Ecto neural progenitor cell (in vitro differentiated cells): ENCODE data around the gene CCDC61.
A peak's percentile ranks its signal among the peaks of the same experiment; 100 is the strongest.

Source experiments
- DNase-seq: peaks from one replicate; pipeline ENCODE4 v3.0.0-alpha.2; 2018; ENCODE audit warnings: low spot score

Gene CCDC61

GRCh38 chr19:45975306-45976070 is 19.8 kb upstream of the CCDC61 start:
- DNase-seq: no peak

DNA sequence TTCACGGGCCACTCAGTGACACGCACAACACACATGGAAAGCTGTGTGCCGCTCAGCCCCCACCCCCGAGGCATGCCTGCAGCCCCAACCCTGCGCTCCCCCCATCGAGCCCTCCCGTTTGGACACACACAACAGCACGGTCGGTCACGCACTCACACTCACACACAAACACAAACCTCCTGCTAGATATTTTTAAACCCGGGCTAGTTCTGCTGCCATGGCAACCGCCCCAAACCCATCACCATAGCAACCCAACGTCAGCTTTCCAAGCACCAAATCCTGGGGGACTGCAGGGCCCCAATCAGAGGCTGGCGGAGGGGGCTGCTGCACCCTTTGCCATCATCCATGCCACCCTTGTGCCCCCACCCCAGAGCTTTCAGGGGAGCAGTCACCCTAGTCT is 19.1 kb upstream of the CCDC61 start:
- peak; percentile 66 for DNase-seq

- no peak for DNase-seq
Measured at GRCh38 chr19:45978156-45978555, 17.1 kb upstream of the CCDC61 start.

DNA sequence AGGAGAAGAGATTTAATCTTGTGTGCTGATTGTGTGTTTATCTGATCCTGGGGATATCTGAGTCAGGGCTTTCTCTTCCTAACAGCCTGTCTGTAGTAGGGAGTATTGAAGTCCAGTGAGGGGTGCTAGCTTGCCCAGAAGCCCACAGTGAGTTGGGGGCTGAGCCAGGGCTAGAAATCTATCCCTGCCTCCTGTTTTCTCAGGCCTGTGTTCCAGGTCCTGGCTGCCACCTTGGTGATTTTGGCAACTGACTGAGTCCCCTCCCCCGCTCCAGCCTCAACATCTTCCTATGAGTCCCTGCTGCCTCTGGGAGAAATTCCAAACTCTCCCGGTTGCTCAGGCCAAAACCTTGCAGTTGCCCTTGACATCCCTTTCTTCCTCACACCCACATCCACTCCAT is 13.9 kb upstream of the CCDC61 start:
- no peak for DNase-seq

DNA sequence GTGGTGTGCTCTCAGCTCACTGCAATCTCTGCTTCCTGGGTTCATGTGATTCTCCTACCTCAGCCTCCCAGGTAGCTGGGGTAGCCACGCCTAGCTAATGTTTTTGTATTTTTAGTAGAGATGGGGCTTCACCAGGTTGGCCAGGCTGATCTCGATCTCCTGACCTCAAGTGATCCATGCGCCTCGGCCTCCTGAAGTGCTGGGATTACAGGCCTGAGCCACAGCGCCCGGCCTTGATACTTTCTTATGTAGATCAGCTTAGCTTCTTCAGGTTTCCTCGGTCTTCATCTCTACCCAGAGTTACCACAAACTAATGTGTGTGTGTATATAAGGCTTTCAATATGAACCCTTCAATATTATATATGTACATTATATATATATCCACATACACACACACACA is 9.9 kb upstream of the CCDC61 start:
- no peak for DNase-seq

DNA sequence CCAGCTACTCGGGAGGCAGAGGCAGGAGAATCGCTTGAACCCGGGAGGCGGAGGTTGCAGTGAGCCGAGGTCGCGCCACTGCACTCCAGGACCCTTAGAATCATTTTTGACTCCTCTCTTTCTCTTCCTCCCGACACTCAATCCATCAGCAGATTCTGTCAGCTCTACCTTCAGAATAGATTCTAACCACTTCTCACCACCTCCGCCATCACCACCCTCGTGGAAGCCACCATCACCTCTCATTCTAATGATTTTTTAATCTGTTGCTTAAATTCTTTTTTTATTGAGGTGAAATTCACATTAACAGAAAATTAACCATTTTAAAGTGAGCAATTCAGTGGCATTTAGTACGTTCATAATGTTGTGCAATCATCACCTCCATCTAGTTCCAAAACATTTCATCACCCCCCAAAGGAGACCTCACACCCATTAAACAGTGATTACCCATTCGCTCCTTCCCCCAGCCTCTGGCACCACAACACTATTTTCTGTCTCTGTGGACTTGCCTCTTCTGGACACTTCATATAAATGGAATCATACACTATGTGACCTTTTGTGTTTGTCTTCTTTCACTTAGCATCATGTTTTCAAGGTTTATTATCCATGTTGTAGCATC is 5.0 kb upstream of the CCDC61 start:
- DNase-seq: no peak

DNA sequence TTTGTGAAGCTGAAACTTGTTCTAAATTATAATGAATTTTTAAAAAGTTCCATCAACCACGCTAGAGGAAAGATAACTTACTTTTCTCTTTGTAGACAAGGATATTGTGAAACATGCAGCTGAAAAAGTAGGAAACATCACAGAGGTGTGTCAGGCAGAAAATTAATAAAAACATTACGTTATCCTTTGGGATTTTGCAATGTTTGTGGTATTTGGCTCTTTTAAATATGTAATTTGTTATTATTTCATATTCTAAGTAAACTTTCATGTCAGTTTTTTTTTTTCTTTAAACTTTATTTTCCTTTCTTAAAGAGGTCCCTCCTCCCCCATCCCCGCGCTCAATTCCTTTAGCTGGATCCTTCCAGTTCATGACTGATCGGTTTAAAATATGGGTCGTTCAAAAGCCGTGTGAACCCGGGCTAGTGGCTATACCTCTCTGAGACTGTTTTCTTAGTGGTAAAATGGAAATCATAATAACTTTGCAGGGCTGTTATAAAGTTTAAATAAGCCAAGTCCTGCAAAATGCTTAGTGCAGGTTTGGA is 740 bp upstream of the CCDC61 start:
- DNase-seq: no peak

GRCh38 chr19:45995715-45996385 is 583 bp downstream of the CCDC61 start:
- DNase-seq: no peak

DNA sequence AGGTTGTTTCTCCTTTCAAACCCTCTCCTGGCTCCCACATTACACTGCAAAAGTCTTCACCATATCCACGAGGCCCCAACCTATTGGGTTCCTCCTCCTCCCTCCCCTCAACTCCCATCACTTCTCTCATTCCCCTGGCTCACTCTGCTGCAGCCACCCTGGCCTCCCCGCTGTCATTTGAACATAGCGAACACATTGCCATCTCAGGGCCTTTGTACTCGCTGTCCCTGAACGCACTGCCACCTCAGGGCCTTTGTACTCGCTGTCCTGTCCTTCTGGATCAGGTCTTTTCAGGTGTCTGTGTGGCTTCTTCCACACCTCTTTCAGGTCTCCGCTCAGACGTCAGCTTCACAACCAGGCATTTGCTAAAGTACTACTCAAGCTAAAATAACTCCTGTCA is 1.7 kb downstream of the CCDC61 start:
- DNase-seq: no peak

- no peak for DNase-seq
Measured at GRCh38 chr19:45998834-45999233, 3.6 kb downstream of the CCDC61 start.

DNA sequence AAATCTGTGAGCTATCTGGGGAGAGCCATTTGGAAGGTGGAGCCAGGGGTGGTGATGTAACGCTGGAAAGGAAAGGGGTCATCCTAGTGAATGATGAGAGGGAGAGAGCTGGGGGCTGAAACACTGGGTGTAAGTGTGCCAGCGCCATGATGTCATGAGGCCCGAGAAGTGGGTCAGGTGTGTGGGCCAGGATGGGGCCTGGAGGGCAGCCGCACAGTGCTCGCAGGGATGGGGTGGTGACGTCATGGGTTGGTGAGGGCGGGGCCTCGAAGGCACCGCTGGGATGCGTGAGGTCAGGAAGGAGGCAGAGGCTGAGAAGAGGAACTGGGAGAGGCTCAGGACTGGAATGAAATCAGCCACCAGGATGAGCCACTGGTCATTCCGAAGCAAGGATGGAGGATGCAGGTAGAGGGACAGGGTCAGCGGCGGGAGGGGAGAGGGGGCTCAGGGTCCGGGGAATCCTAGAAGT is 4.4 kb downstream of the CCDC61 start:
- peak; percentile 73 for DNase-seq

GRCh38 chr19:46000491-46001246 is 5.4 kb downstream of the CCDC61 start:
- peak; percentile 73 for DNase-seq

DNA sequence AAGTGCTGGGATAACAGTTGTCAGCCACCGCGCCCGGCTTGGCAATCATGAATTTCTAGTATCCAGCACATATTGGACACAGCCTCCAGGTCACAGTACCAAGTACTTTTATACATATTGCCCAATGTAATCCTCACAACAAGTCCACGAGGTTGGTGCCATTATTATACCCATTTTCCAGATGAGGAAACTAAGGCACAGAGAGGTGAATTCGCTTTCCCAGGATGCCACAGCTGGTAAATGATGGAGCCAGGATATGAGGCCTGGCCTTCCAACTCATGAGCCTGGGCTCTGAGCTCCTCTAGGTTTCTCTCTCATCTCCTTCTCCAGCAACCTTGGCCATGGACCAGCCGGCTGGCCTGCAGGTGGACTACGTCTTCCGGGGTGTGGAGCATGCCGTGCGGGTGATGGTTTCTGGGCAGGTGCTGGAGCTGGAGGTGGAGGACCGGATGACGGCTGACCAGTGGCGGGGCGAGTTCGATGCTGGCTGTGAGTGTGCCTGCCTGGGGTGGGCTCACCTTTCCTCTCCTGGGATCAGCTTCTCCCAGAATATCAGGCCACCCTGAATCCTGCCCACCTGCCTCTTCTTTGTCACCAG is 7.5 kb downstream of the CCDC61 start:
- DNase-seq: no peak

GRCh38 chr19:46006411-46006810 is 11.1 kb downstream of the CCDC61 start:
- DNase-seq: no peak

DNA sequence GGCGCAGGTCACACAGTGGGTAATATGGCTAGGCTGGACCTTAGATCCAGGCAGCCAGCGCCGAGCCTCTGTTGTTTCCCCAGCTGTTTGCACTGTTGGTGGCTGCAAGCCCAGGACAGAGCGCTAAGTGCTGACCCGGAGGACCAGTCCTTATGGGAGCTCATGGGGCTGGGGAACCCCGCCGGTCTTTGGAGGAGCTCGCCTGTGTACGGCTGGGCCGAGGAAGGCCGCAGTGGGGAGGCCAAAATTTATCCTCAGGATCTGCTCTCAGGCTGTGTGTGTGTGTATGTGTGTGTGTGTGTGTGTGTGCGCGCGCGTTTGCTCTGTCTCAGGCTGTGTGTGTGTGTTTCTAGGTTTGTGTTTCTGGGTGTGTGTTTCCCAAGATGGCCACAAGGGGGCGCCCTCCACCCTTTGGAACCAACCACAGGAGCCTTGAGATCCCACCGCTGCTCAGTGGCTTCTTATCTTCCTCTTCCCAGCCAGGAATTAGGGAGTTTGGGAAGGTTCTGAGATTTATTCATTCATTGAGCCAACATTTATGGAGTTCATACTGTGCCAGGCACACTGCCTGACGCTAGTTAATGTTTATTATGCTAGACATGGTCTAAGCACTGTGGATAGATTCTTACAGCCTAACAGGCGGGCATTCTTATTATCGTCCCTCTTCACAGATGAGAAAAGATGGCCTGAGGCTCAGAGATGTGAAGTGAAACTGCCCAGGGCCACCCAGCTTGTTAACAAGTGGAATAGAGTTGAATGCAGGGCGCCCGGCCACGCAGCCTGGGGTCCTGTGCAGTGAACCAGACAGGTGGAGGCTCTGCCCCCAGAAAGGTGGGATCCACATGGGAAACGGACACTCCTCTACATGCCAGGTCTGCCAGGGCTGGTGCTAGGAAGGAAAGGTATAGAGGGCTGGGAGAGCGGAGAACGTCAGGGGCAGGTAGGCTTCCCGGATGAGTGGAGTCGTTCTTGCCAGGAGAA is 14.6 kb downstream of the CCDC61 start:
- peak; percentile 88 for DNase-seq

- no peak for DNase-seq
Measured at GRCh38 chr19:46014534-46014933, 19.3 kb downstream of the CCDC61 start.

- DNase-seq: peak; percentile 90
Measured at GRCh38 chr19:46014941-46015686, 19.8 kb downstream of the CCDC61 start.

GRCh38 chr19:46015687-46016425 is 20.6 kb downstream of the CCDC61 start:
- DNase-seq: peak; percentile 67
